Stimulated activated CD4-positive, alpha-beta T cell treated with anti-CD3 and anti-CD28 coated beads, Interleukin-12 subunit alpha, Interleukin-12 subunit beta, amount 100 ng/mL, for 4 hours (primary cell): ENCODE data around the gene KCNJ15.
"Not testable (repeated sequence)": the region's sequence is repeated elsewhere in the genome, so short reads cannot be mapped to it uniquely, and the experiment has no call there.

ENCODE experiments used
- DNase-seq: peaks from one replicate; pipeline ENCODE4 v3.0.0-alpha.2; 2020

Gene KCNJ15

DNA sequence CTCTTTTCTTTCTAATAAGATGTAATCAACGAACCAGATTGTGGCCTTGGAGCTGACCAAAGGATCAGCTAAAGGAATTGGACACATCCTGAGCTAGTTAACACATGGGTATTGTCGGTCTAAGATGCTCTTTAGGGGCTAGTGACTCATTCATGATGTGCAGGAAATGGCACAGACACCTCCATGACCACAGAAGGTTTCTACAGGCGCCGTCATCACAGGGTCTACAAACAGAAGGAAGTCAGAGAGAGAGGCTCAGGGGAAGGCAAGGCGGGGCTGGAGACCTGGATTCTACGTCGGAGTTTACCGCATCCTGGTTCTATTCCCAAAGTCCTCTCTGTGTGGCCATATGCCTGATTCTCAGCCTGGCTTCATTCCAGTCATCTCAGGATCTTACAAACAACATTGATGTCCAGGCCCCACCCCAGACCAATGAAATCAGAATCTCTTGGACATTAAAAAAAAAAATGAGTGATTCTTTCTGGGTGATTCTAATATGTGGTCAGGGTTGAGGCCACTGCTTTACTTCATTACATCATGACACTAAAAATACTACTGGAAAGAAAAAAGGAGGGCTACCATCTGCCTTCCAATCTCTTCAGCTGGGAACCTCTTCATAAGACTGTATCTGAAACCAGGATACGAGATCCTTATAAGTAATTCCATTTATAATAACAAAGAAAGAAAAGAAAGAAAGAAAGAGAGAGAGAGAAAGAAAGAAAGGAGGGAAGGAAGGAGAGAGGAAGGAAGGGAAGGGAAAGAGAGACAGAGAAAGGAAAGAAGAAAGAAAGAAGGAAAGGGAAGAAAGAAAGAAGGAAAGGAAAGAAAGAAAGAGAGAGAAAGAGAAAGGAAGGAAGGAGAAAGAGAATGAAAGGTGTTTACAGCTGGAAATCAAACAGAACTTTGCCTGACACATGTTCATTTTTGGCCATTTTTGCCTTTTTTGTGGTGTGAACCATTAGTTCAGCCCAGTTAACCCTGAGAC lies 11.6 kb upstream of the KCNJ15 start:
- peak; percentile 40 for DNase-seq

DNA sequence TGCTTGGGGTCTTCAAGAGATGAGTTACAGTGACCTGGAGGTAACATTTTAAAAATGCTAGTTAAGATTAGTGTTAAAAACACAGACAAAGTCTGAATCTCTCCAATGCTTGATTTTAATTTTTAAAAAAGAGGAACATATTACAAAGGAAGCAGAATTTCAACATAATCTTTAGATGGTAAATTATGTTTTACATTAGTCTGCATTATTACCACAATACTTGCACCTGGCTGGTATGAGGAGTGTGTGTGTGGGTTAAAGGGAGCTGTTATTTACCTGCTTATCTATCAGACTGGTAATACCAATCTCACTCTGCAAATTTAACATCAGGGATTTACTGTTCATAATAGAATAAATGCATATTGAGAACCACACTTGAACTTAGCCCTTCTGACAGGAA lies 10.3 kb upstream of the KCNJ15 start:
- DNase-seq = no peak

DNA sequence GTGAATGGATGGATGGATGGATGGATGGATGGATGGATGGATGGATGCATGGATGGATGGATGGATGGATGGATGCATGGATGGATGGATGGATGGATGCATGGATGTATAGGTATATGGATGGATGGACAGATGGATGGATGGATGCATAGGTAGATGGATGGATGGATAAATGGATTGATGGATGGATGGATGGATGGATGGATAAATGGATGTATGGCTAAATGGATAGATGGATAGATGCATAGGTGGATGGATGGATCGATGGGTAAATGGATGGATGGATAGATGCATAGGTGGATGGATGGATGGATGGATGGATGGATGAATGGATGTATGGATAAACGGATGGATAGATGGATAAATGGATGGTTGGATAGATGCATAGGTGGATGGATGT lies 9.7 kb upstream of the KCNJ15 start:
- not testable (repeated sequence) for DNase-seq

DNA sequence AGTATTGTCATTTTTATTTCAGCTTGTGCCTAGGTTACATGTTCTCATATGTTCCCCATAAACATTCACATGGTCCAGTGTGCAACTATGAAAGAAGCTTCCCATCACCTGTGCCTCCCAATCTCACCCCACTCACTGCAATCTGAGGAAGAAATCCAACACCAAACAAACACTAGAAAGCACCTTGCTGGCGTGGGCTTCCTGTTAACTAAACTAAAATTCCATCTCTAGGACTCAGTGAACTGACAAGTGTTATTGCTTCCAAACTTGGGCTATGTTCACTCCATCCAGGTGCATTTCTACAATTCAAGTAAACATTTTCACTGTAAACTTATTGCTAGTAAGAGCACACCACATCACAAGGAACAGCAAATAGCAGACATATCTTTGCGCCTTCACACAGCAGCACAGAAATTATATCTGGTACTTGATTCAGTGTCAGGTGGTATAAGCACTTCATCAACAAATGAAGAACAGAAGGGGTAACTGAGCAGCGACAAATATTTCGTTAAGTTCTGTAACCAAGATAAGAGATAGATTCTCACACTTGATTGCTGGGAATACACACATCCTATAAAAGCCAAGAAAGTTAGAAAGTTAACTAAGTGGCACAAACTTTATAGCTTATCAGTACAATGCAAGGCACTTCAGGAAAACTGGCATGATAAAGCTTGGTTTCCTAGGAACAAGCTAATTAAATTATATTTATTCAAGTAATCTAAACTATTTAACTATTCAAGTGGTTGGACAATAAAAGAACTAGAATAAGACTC lies 8.9 kb upstream of the KCNJ15 start:
- no peak for DNase-seq

DNA sequence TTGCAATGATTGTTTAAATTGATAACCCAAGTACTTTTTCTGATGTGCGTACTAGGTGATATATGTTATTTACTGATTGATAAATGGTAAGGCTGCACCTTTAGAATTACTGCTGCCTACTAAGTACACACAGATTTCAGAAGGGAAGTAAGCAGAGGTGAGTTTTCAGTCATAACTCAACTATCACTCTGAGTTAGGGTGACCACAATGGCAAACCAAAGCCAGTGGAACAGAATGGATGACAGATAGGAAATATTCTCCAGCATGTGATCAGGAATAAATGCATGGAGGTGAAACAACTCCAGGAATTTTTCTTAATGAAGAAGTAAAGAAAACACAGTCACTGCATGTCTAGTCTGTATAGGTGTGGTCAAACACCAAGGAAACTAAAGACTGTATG lies 7.5 kb upstream of the KCNJ15 start:
- no peak for DNase-seq

DNA sequence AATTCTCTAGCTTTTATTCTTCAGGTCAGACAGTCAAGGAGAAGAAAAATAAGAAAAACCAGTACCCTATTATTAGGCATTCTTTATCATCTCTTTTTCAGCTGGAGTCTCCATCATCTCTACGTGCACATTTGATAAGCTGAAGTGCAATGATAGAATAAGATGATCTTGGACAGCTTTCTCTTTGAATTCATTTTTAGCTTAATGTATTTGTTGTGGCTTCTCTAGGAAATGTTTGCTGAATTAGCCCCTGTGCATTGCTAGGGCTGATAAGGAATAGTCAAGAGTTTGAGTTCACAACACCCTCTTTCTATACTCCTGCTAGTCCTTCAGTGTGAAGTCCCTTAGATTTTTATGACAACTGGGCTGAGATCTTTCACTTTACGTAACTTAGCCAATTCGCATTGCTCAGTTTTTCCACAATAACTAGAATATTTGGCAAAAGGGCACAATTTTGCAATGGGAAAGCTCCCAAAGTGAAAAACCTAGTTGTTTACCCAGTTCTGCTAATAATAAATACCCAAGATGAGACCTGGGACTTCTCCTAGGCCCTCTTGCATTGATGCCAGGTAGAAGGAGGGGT lies 7.0 kb upstream of the KCNJ15 start:
- DNase-seq = no peak

DNA sequence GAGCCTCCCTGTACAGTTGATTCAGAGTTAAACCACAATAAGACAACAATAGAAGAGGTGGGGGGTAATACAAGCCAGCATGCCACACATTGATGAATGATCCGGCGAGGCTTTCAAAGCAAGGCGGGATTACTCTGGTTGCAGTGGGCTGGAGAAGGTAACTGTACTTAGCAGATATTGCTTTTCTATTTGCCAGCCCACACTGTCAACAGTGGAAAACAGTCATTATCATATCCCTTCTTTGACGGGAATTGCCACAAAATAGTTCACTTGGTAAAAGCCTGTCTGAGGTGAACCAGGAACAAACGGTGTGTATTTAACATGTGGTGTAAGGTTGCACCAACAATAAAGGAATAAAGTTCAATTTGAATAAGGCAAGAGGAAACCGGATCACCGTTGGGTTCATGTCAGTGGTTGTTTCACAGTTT lies 5.8 kb upstream of the KCNJ15 start:
- no peak for DNase-seq

DNA sequence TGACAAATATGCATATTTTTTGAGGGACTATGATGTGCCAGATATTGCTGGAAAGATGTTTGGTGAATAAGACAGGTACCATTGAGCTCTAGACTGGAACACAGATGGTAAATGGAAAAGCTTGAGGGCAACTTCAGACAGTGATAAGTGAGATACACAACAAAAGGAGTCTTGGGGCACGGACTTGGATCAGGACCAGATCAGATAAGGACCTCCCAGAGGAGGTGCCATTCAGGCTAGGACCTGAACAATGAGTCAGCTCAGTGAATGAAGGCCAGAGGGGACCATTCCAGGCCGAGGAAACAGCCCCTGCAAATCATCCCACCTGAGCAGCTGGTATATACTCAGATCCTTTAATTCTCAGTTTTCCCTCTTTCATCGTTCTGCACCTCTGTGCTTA lies 1.8 kb upstream of the KCNJ15 start:
- no peak for DNase-seq

DNA sequence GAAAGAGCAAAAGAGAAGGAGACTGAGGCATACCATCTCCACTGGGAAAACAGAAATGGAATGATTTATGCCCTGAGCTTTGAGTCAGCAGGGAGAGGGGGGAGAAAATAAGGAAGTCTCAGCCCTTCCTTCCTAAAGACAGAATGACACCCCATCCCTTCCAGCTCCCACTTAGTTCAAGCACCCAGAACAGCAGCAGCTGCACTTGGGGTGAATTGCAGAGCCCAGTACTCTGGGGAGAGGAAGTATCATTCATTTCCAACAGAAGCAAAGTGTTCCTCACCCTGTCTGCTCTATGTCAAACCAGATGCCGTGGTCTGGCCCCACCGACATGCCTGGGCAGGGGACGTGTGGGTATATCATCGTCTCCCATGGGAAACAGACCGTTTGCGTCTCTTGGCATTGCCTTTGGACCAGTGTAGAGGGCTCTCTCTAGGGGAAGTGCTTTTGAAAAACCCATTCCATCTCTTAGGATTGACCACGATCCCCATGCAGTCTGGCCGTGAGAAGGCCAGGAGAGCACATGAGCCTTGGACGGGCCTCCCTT lies 1.1 kb upstream of the KCNJ15 start:
- no peak for DNase-seq

DNA sequence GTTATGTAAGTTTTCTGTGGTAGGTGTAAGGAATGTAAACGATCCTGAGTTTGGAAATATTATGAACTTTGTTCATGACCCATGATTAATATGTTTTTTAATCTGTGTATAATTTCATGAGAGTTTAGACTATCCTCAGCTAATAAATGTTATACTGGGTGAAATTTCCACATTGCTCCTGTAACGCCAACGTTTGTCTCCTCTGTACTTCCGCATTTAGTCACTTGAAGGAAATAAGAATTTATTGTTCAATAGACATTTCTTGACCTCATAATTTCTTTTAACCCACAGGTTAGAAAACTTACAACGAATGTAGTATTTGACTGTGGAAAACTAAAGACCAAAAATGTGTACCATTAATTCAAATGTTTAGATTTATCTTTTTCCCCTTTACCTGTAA lies 876 bp downstream of the KCNJ15 start:
- no peak for DNase-seq

DNA sequence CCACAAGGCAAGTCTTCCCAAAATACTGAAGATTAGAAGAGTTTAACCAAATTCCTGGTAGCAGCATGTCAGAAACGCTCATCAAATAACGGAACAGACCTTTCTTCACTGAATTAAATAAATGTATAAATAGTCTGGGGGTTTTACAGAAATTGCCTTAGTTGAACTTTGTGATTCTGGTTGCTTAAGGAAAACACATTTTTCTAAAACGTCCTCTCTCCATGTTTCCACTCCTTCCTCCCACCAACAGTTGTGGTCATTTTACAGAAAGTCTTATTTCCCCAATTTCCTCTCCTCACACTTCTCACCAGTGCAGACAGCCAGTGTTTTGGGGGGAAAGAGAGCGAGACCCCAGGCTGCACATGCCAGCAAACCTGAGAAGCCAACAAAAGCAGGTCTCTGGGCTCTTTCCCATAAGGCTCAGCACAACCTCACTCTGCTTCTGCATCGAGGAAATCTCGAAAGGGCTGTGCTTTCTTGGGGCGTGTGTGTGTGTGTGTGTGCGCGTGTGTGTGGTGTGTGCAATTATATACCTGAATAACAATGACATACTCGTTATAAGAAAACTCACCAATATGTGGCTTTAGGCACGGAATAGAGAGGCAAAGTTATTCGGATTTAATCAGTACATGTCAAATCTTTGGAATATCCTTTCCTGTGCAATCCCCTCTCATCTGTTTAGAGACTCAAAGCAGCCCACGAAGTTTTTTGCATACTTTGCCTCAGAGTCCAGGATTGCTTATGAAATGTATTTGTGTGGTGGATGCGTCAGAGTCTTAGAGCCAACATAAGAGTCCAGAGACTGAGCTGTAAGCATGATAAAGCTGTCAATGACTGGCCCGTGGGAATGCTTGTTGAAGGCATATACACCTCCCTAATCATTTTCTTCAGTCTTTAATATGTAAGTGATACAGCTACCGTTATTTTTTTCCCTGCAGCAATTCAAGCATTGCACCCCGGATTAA lies 2.0 kb downstream of the KCNJ15 start:
- no peak for DNase-seq

DNA sequence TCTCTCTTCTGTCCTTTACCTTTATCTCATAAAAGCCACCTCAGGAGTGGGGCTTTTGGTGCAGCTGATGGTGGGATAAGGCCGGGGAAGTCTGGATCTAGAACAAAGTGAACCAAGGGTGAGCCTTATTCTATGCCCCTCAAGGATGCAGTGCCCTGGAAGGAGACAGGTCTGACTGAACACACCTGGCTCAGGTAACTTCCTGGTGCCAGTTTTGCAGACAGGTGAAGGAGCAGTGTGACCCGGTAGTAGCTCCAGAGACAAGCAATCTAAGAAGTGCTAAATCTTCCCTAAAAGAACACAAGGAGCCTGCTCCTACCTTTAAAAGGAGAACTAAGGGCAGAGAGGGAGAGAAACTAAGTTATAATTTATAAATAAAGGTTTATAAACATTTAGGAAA lies 2.9 kb downstream of the KCNJ15 start:
- no peak for DNase-seq

DNA sequence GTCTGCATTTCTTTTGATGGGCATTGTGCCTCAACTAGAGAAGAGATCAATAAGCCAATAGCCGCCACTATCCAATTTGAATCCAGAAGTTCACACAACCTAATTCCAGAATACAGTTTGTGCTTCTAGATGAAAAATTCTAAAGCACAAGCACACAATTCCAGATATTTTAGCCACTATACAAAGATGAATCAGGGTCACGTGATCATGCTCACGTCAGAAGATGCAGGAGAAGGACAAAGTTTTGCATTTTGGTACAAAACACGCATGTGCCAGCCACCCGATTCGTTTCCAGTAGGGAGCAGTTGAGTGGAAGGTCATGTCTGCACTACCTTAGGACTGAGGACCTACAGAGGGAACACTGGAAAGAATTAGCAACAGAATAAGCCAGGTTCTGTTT lies 3.6 kb downstream of the KCNJ15 start:
- no peak for DNase-seq

DNA sequence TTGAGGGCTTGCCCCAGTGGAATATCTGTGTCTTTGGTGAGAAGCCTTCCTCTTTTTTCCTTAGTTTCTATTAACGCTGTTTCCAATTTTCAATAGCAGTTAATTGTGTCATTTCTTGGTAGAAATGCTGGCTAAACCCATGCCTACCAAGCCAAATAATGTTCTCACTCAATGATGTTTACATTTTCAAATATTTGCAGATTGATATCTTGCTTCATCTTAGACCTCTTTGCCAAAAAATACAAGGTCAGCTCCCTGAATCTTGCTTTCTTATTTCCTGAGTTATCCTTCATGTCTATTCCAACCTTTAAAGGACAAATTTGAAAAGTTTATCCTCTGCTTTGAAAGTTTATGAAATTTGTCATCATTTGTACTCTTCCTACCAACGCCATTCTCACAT lies 5.1 kb downstream of the KCNJ15 start:
- DNase-seq = no peak

DNA sequence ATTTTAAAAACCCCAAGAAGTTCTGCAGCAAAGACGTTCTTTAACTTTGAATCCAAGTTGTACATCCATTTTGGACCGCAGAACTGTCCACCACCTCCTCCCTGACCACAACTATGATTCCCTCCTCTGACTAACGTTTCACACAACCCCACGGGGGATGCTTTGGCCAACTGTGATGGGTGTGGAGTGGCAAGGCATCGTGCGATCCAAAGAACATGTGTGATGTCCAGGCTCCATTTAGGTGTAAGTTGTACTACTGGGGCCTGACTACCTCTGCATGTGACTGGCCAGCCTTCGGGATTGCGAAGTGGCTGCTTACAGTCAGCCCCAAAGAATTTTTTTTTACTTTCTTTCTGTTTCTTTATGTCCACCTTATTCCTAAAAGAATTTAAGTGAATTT lies 6.7 kb downstream of the KCNJ15 start:
- DNase-seq = no peak

DNA sequence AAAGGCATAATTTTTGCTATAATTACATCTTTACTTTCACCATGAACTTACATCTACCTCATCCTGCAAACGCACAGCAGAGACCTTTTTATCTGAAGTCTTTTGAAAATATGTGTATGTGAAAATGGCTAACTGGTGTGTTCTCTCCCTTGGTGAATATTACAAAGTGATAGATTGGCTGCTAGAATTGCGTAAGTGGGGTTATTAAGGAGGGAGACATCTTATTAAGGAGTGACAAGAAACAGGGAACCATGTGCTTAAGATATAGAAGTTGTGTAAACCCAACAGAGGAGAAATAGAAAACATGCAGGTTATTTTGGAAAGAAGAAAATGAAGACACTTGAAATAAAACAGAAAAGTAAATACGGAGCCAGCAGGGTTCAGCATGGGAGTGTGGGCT lies 7.8 kb downstream of the KCNJ15 start:
- DNase-seq = no peak

DNA sequence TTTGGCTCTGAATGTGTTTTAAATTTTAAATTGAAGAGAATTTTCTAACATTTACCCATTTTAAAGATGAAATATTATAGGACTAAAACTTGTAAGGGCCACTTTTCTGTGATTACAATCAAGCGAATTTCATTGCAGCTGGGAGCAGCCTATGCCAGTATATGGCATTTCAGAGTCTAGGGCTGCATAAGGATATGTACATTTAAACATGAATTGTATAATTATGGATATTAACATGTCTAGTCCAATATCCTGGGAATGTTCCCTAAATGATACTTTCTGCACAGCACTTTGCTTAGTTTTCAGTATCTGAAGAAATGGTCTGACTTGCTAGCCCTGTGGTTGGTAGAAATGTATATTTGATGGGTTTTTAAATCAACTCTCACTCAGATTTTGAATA lies 8.4 kb downstream of the KCNJ15 start:
- no peak for DNase-seq

DNA sequence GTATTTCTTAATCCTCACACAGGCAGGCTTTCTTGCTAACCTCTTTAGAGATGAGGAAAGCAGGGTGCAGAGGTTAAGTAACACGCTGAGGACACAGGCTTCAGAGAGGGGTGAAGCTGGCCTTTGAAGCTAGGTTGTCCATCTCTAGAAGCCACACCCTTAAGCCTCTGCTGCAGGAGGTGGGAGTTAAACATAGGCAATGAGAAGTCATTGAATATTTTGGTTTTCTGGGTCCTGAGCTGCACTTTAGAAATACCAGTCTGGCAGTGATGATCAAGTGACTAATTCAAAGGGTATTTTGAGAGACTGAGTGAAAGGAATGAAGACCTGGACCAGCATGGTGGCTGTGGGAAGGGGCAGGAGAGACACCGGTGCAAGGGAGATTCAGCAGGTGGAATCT lies 9.9 kb downstream of the KCNJ15 start:
- DNase-seq = no peak

DNA sequence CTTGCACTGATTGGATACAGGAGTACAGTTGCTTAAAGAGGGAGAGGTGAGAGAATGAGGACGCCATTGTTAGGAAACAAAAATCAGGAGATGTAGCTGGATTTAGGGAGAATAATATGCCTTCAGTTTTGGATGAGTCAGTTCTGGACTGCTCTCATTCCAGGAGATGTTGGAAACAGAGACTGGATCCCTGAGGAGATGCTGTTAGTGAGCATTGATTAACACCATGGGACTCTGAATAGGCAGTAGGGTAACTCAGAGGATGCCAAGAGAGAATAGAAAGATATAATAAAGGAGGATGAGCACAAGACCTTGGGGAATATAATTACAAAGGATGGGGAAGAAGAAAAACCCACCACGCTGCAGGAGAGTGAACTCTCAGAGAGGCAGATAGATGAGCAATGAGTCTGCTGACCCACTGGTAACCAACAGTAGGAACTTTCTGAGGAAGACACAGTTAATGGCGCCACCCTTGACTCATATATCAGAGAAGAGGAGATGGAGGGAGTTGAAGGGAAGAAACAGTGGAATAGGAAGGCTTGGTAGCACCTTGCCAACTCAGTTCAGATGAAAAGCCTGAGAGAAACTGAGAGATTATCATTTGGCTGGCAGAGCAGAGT lies 10.5 kb downstream of the KCNJ15 start:
- DNase-seq = no peak

DNA sequence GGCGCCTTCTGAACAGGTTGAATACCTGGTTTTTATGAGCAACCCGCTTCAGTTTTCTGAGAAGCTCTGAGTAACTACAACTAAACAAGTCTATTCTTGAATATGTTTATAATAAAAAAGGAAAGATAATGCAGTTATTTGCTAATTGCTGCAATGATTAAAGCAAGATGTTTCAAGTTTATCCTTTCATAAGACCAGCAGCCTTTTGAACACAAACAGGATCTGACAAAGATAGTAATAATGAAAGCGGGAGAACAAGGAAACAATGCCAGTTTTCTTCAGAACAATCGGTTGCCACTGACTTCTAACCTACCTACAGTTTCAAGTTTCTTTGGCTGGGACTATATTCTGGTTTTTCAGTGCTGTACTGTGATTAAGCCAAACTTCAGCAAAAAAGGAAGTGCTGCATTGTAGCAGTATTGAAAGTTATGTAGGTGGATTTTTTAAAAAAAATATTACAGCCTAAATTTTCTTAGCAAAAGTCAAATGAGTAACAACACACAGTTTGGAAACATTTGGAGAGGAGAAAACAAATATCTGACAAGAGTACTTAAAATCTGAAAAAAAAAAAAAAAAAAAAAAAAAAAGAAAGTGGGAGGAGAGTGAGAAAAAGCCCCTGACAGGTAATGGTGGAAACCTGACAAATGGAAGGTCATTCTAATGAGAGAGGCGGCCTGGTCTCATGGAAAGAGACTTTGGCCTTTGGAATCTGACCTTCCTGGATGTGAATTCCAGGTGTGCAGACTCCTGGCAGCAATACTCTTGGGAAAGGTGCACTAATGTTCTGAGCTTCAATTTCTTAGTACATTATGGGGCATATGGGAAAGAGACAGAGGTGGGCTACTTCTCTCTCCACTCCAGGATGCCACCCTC lies 11.4 kb downstream of the KCNJ15 start:
- DNase-seq = no peak
